ENCODE results near the gene MPEG1.

GRCh38 chr11:59223611-59224010 lies 10.9 kb upstream of the MPEG1 start:
- TF ChIP-seq YY1 (IDR thresholded peaks at IDR 0.05; ENCODE audit: insufficient read depth, insufficient replicate concordance, low read depth, low read length) = no peak
- TF ChIP-seq CBX5 (CRISPR knock-in tag; IDR thresholded peaks at IDR 0.05; ENCODE audit: borderline replicate concordance) = no peak
- no peak for TF ChIP-seq ZKSCAN8 (CRISPR knock-in tag; IDR thresholded peaks at IDR 0.05; ENCODE audit: borderline replicate concordance)
- TF ChIP-seq, protein P1, sequence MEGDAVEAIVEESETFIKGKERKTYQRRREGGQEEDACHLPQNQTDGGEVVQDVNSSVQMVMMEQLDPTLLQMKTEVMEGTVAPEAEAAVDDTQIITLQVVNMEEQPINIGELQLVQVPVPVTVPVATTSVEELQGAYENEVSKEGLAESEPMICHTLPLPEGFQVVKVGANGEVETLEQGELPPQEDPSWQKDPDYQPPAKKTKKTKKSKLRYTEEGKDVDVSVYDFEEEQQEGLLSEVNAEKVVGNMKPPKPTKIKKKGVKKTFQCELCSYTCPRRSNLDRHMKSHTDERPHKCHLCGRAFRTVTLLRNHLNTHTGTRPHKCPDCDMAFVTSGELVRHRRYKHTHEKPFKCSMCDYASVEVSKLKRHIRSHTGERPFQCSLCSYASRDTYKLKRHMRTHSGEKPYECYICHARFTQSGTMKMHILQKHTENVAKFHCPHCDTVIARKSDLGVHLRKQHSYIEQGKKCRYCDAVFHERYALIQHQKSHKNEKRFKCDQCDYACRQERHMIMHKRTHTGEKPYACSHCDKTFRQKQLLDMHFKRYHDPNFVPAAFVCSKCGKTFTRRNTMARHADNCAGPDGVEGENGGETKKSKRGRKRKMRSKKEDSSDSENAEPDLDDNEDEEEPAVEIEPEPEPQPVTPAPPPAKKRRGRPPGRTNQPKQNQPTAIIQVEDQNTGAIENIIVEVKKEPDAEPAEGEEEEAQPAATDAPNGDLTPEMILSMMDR (CRISPR knock-in tag; IDR thresholded peaks at IDR 0.05) = no peak
- no peak for TF ChIP-seq ZNF232 (CRISPR knock-in tag; IDR thresholded peaks at IDR 0.05; ENCODE audit: borderline replicate concordance)
- TF ChIP-seq MAFG (CRISPR knock-in tag; IDR thresholded peaks at IDR 0.05) = no peak
- no peak for TF ChIP-seq ZNF124 (CRISPR knock-in tag; IDR thresholded peaks at IDR 0.05)
- TF ChIP-seq SAFB2 (CRISPR knock-in tag; IDR thresholded peaks at IDR 0.05; ENCODE audit: borderline replicate concordance, low read depth) = no peak
- no peak for TF ChIP-seq XRCC5 (optimal IDR thresholded peaks at IDR 0.05; ENCODE audit: low read length)
- no peak for TF ChIP-seq POLR2A (IDR thresholded peaks at IDR 0.05; ENCODE audit: insufficient read depth in 1 of 2, low read depth in 2 of 2, low read length in 2 of 2)
- TF ChIP-seq, protein P2, sequence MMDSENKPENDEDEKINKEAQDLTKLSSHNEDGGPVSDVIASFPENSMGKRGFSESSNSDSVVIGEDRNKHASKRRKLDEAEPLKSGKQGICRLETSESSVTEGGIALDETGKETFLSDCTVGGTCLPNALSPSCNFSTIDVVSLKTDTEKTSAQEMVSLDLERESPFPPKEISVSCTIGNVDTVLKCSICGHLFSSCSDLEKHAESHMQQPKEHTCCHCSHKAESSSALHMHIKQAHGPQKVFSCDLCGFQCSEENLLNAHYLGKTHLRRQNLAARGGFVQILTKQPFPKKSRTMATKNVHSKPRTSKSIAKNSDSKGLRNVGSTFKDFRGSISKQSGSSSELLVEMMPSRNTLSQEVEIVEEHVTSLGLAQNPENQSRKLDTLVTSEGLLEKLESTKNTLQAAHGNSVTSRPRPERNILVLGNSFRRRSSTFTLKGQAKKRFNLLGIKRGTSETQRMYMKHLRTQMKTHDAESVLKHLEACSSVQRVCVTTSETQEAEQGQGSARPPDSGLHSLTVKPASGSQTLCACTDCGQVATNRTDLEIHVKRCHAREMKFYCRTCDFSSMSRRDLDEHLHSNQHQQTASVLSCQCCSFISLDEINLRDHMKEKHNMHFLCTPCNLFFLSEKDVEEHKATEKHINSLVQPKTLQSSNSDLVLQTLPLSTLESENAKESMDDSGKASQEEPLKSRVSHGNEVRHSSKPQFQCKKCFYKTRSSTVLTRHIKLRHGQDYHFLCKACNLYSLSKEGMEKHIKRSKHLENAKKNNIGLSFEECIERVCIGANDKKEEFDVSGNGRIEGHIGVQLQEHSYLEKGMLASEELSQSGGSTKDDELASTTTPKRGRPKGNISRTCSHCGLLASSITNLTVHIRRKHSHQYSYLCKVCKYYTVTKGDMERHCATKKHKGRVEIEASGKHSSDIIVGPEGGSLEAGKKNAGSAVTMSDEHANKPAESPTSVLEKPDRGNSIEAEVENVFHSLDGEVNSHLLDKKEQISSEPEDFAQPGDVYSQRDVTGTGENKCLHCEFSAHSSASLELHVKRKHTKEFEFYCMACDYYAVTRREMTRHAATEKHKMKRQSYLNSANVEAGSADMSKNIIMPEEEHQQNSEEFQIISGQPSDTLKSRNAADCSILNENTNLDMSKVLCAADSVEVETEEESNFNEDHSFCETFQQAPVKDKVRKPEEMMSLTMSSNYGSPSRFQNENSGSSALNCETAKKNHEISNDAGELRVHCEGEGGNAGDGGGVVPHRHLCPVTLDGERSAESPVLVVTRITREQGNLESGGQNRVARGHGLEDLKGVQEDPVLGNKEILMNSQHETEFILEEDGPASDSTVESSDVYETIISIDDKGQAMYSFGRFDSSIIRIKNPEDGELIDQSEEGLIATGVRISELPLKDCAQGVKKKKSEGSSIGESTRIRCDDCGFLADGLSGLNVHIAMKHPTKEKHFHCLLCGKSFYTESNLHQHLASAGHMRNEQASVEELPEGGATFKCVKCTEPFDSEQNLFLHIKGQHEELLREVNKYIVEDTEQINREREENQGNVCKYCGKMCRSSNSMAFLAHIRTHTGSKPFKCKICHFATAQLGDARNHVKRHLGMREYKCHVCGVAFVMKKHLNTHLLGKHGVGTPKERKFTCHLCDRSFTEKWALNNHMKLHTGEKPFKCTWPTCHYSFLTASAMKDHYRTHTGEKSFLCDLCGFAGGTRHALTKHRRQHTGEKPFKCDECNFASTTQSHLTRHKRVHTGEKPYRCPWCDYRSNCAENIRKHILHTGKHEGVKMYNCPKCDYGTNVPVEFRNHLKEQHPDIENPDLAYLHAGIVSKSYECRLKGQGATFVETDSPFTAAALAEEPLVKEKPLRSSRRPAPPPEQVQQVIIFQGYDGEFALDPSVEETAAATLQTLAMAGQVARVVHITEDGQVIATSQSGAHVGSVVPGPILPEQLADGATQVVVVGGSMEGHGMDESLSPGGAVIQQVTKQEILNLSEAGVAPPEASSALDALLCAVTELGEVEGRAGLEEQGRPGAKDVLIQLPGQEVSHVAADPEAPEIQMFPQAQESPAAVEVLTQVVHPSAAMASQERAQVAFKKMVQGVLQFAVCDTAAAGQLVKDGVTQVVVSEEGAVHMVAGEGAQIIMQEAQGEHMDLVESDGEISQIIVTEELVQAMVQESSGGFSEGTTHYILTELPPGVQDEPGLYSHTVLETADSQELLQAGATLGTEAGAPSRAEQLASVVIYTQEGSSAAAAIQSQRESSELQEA (CRISPR knock-in tag; IDR thresholded peaks at IDR 0.05; ENCODE audit: not compliant biosample characterization) = no peak
- TF ChIP-seq, protein P3, sequence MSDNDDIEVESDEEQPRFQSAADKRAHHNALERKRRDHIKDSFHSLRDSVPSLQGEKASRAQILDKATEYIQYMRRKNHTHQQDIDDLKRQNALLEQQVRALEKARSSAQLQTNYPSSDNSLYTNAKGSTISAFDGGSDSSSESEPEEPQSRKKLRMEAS (IDR thresholded peaks at IDR 0.05) = no peak
- no peak for TF ChIP-seq MTA1 (CRISPR knock-in tag; IDR thresholded peaks at IDR 0.05; ENCODE audit: borderline replicate concordance)
- no peak for TF ChIP-seq TGIF2 (CRISPR knock-in tag; IDR thresholded peaks at IDR 0.05)

Data from HepG2 (cell line).